Duodenal mucosa (tissue), 2 donors: Measurements from ENCODE around the gene PLD6.
"Not testable (repeated sequence)": the region's sequence is repeated elsewhere in the genome, so short reads cannot be mapped to it uniquely, and the experiment has no call there.

Experiments
- H3K27ac ChIP-seq: one replicate; pipeline ENCODE4 v1.7.0; 2013; ENCODE audit warnings: low read depth, low read length
- H3K27me3 ChIP-seq, 2 donors: one replicate each; pipeline ENCODE4 v1.7.0; 2013; ENCODE audit warnings: low read length in 2 of 2, control low read depth in 1 of 2; ENCODE audit not compliant: insufficient read depth in 2 of 2, control insufficient read depth in 1 of 2
- H3K36me3 ChIP-seq, 2 donors: one replicate each; pipeline ENCODE4 v1.7.0; 2013; ENCODE audit warnings: low read length in 2 of 2, control low read depth in 1 of 2; ENCODE audit not compliant: insufficient read depth in 2 of 2, control insufficient read depth in 1 of 2
- H3K4me1 ChIP-seq, 2 donors: one replicate each; pipeline ENCODE4 v1.7.0; 2013; ENCODE audit warnings: low read length in 2 of 2, control low read depth in 1 of 2; ENCODE audit not compliant: insufficient read depth in 2 of 2, control insufficient read depth in 1 of 2
- H3K4me3 ChIP-seq, 2 donors: one replicate each; pipeline ENCODE4 v1.7.0; 2013; ENCODE audit warnings: low read length in 2 of 2, low read depth in 1 of 2
- H3K9ac ChIP-seq, 2 donors: one replicate each; pipeline ENCODE4 v1.7.0; 2013; ENCODE audit warnings: low read length in 2 of 2, low read depth in 1 of 2
- H3K9me3 ChIP-seq, 2 donors: one replicate each; pipeline ENCODE4 v1.7.0; 2013; ENCODE audit warnings: low read length in 2 of 2, control low read depth in 1 of 2; ENCODE audit not compliant: control insufficient read depth in 1 of 2

PLD6 gene

GRCh38 chr17:17188586-17188985 lies 17.5 kb downstream of the PLD6 start:
- Histone ChIP-seq H3K4me3 (no peak overlapping the region), H3K9me3 (no peaks in the 10 kb centered on the region), H3K27ac (no peak overlapping the region), H3K4me1 (peaks cover 6 to 7% of the 10 kb centered on the region in 2 donors), H3K27me3 (no peaks in the 10 kb centered on the region), H3K9ac (no peak overlapping the region), H3K36me3 (peaks cover 16 to 41% of the 10 kb centered on the region in 2 donors)

GRCh38 chr17:17186551-17187505 lies 19.3 kb downstream of the PLD6 start:
- H3K27me3 ChIP-seq, result no peaks in the 10 kb centered on the region
- no peaks in the 10 kb centered on the region for H3K9me3 ChIP-seq
- no peak overlapping the region for H3K9ac ChIP-seq
- no peak overlapping the region for H3K27ac ChIP-seq
- H3K36me3 ChIP-seq, result peaks cover 28 to 57% of the 10 kb centered on the region in 2 donors
- no peak overlapping the region for H3K4me3 ChIP-seq
- peaks cover 3 to 6% of the 10 kb centered on the region in 2 donors for H3K4me1 ChIP-seq

- H3K27me3 ChIP-seq, result no peaks in the 10 kb centered on the region
- no peaks in the 10 kb centered on the region for H3K9me3 ChIP-seq
- peaks cover 28 to 61% of the 10 kb centered on the region in 2 donors for H3K36me3 ChIP-seq
- H3K4me3 ChIP-seq, result no peak overlapping the region
- H3K9ac ChIP-seq, result no peak overlapping the region
- no peak overlapping the region for H3K27ac ChIP-seq
- peaks cover 3 to 6% of the 10 kb centered on the region in 2 donors for H3K4me1 ChIP-seq
These were observed 20.1 kb downstream of the PLD6 start for GRCh38 chr17:17186051-17186450.

- H3K4me3 ChIP-seq, H3K4me1 ChIP-seq, H3K9ac ChIP-seq, H3K27ac ChIP-seq, H3K9me3 ChIP-seq, H3K27me3 ChIP-seq: not testable (repeated sequence)
- peaks cover 36 to 69% of the 10 kb centered on the region in 2 donors for H3K36me3 ChIP-seq
These were observed 21.0 kb downstream of the PLD6 start for GRCh38 chr17:17184985-17185757.

GRCh38 chr17:17183744-17184143 lies 22.4 kb downstream of the PLD6 start:
- Histone ChIP-seq H3K9me3 (no peaks in the 10 kb centered on the region), H3K36me3 (peaks cover 34 to 70% of the 10 kb centered on the region in 2 donors), H3K27ac (no peak overlapping the region), H3K4me1 (peaks cover 3 to 6% of the 10 kb centered on the region in 2 donors), H3K4me3 (no peak overlapping the region), H3K27me3 (no peaks in the 10 kb centered on the region), H3K9ac (no peak overlapping the region)

- H3K4me1 ChIP-seq, result peaks cover 3 to 6% of the 10 kb centered on the region in 2 donors
- H3K9ac ChIP-seq, result no peak overlapping the region
- H3K4me3 ChIP-seq, result no peak overlapping the region
- no peaks in the 10 kb centered on the region for H3K27me3 ChIP-seq
- no peaks in the 10 kb centered on the region for H3K9me3 ChIP-seq
- no peak overlapping the region for H3K27ac ChIP-seq
- peaks cover 27 to 72% of the 10 kb centered on the region in 2 donors for H3K36me3 ChIP-seq
These were observed 23.5 kb downstream of the PLD6 start for GRCh38 chr17:17182598-17183136.

- Histone ChIP-seq H3K9me3 (no peaks in the 10 kb centered on the region), H3K27ac (no peak overlapping the region), H3K36me3 (peaks cover 33 to 73% of the 10 kb centered on the region in 2 donors), H3K4me3 (no peak overlapping the region), H3K9ac (no peak overlapping the region), H3K4me1 (peaks cover 3 to 6% of the 10 kb centered on the region in 2 donors), H3K27me3 (no peaks in the 10 kb centered on the region)
These were observed 24.2 kb downstream of the PLD6 start for GRCh38 chr17:17181666-17182597.

GRCh38 chr17:17180741-17181525 lies 25.2 kb downstream of the PLD6 start:
- no peak overlapping the region for H3K27ac ChIP-seq
- H3K9ac ChIP-seq, result no peak overlapping the region
- peaks cover 3 to 6% of the 10 kb centered on the region in 2 donors for H3K4me1 ChIP-seq
- H3K27me3 ChIP-seq, result no peaks in the 10 kb centered on the region
- H3K4me3 ChIP-seq, result no peak overlapping the region
- peaks cover 38 to 83% of the 10 kb centered on the region in 2 donors for H3K36me3 ChIP-seq
- no peaks in the 10 kb centered on the region for H3K9me3 ChIP-seq

GRCh38 chr17:17180141-17180603 lies 26.0 kb downstream of the PLD6 start:
- H3K9ac ChIP-seq, result no peak overlapping the region
- H3K27me3 ChIP-seq, result no peaks in the 10 kb centered on the region
- H3K27ac ChIP-seq, result no peak overlapping the region
- peaks cover 0 to 3% of the 10 kb centered on the region in 2 donors for H3K4me1 ChIP-seq
- H3K4me3 ChIP-seq, result no peak overlapping the region
- no peaks in the 10 kb centered on the region for H3K9me3 ChIP-seq
- peaks cover 41 to 90% of the 10 kb centered on the region in 2 donors for H3K36me3 ChIP-seq
